ENCODE results near the gene TNFRSF13B. TPM values are rescaled to one million over a fixed set of nuclear protein-coding genes. Genes with fewer than 3 reads are reported as not detected.
"Not testable (repeated sequence)": the region's sequence is repeated elsewhere in the genome, so short reads cannot be mapped to it uniquely, and the experiment has no call there.

The TNFRSF13B gene
- total RNA-seq, 1 donor = not detected

GRCh38 chr17:16924696-16925440 is 47.0 kb downstream of the TNFRSF13B start:
- no peak for DNase-seq (ENCODE audit: low read depth)
- no peak for TF ChIP-seq CTCF (IDR thresholded peaks at IDR 0.05; ENCODE audit: insufficient read depth, low read depth, low read length)
- H3K4me3 ChIP-seq (ENCODE audit: low read depth, low read length) = no peak overlapping the region

GRCh38 chr17:16923904-16924695 is 47.8 kb downstream of the TNFRSF13B start:
- TF ChIP-seq CTCF (IDR thresholded peaks at IDR 0.05; ENCODE audit: insufficient read depth, low read depth, low read length) = no peak
- DNase-seq (ENCODE audit: low read depth) = no peak
- no peak overlapping the region for H3K4me3 ChIP-seq (ENCODE audit: low read depth, low read length)

GRCh38 chr17:16923097-16923903 is 48.6 kb downstream of the TNFRSF13B start:
- no peak overlapping the region for H3K4me3 ChIP-seq (ENCODE audit: low read depth, low read length)
- no peak for DNase-seq (ENCODE audit: low read depth)
- no peak for TF ChIP-seq CTCF (IDR thresholded peaks at IDR 0.05; ENCODE audit: insufficient read depth, low read depth, low read length)

DNA sequence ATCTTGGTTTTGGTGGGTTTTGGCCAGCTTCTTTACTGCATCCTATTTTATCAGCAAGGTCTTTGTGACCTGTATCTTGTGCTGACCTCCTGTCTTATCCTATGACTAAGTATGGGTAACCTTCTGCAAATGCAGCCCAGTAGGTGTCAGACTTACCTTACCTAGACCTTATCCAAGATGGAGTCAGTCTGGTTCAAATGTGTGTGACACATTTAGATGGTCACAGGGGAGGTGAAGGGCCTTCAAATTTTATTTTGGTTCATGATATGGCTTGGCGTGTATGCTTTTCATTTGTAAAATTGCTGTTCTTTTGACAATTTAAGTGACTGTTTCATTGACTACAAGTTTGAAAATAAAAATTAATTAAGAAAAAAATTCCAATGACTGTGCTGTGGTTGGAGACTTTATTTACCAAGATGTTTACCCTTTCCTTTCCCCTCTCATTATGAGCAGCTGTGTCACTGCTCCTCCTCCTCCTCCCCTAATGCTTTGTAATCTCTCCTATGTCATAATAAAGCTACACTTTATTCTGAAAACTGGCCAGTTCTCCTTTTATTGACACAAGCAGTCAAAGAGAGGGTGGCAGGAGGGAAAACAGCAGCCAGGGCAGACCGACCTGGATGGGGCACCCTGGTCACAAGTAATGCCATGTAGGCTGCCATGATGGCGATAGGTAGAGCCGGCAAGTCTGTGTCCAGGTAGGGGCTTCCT is 49.4 kb downstream of the TNFRSF13B start:
- DNase-seq (ENCODE audit: low read depth) = no peak
- H3K4me3 ChIP-seq (ENCODE audit: low read depth, low read length) = no peak overlapping the region

GRCh38 chr17:16921451-16921850 is 50.5 kb downstream of the TNFRSF13B start:
- not testable (repeated sequence) for H3K4me3 ChIP-seq (ENCODE audit: low read depth, low read length); DNase-seq (ENCODE audit: low read depth)

More for the DNA sequence above, 49.4 kb downstream of the TNFRSF13B start:
- TF ChIP-seq CTCF (IDR thresholded peaks at IDR 0.05; ENCODE audit: insufficient read depth, low read depth, low read length) = peak; percentile 23

- H3K4me3 ChIP-seq (ENCODE audit: low read depth, low read length) = no peak overlapping the region
- no peak for TF ChIP-seq CTCF (IDR thresholded peaks at IDR 0.05; ENCODE audit: insufficient read depth, low read depth, low read length)
- no peak for DNase-seq (ENCODE audit: low read depth)
Measured at GRCh38 chr17:16920628-16921020, 51.3 kb downstream of the TNFRSF13B start.

Measured in fibroblast of villous mesenchyme (primary cell).